HG03045 (cell line): ENCODE results near the gene DDIT3.
A peak's percentile ranks its signal among the peaks of the same experiment; 100 is the strongest.

Source experiments
- ATAC-seq: cut with Tn5 transposase; IDR thresholded peaks from one replicate; pipeline ENCODE4 v1.9.1; 2021; ENCODE audit warnings: mild to moderate bottlenecking, moderate library complexity; ENCODE audit not compliant: unreplicated experiment

The DDIT3 gene

GRCh38 chr12:57547288-57548012 lies 27.1 kb upstream of the DDIT3 start:
- ATAC-seq: no peak

- ATAC-seq: peak; percentile 94
Observed at GRCh38 chr12:57546438-57547287, 26.3 kb upstream of the DDIT3 start, which contains the start of gene DCTN2. DCTN2 (minus strand) TSS chr12:57547192; CDS start chr12:57547063, 129 bp downstream.

GRCh38 chr12:57545809-57546437 lies 25.6 kb upstream of the DDIT3 start:
- no peak for ATAC-seq

- no peak for ATAC-seq
Observed at GRCh38 chr12:57543581-57543980, 23.3 kb upstream of the DDIT3 start.

- ATAC-seq: no peak
Observed at GRCh38 chr12:57541717-57542116, 21.4 kb upstream of the DDIT3 start.

GRCh38 chr12:57541001-57541400 lies 20.7 kb upstream of the DDIT3 start:
- ATAC-seq: no peak

GRCh38 chr12:57539134-57539768 lies 18.9 kb upstream of the DDIT3 start:
- ATAC-seq: no peak

GRCh38 chr12:57536597-57536942 lies 16.3 kb upstream of the DDIT3 start:
- no peak for ATAC-seq

- no peak for ATAC-seq
Observed at GRCh38 chr12:57535764-57536596, 15.7 kb upstream of the DDIT3 start.

GRCh38 chr12:57534991-57535543 lies 14.8 kb upstream of the DDIT3 start:
- ATAC-seq: no peak

- no peak for ATAC-seq
Observed at GRCh38 chr12:57534250-57534649, 13.9 kb upstream of the DDIT3 start.

GRCh38 chr12:57533108-57533507 lies 12.8 kb upstream of the DDIT3 start:
- ATAC-seq: no peak

- ATAC-seq: no peak
Observed at GRCh38 chr12:57531836-57532235, 11.5 kb upstream of the DDIT3 start.

GRCh38 chr12:57530396-57531142 lies 10.3 kb upstream of the DDIT3 start:
- no peak for ATAC-seq

GRCh38 chr12:57529831-57530230 lies 9.5 kb upstream of the DDIT3 start:
- no peak for ATAC-seq

- no peak for ATAC-seq
Observed at GRCh38 chr12:57528831-57529555, 8.7 kb upstream of the DDIT3 start.

GRCh38 chr12:57528176-57528575 lies 7.9 kb upstream of the DDIT3 start:
- ATAC-seq: no peak

GRCh38 chr12:57527184-57527583 lies 6.9 kb upstream of the DDIT3 start:
- no peak for ATAC-seq
